Adipose tissue (tissue), 3 donors: ENCODE results near the gene NRDE2. TPM values are rescaled to one million over a fixed set of nuclear protein-coding genes. Genes with fewer than 3 reads are reported as not detected.
"Not testable (repeated sequence)": the region's sequence is repeated elsewhere in the genome, so short reads cannot be mapped to it uniquely, and the experiment has no call there.

Experiments used
- H3K27ac ChIP-seq: one replicate; pipeline ENCODE4 v1.5.1; 2013; ENCODE audit warnings: low read depth, low read length
- WGBS, 3 donors: extraction: QIAGEN DNeasy Blood & Tissue Kit; methylation state at CpG; one replicate each; pipeline ENCODE4 v1.1.7; 2013; 5-methylcytosine and 5-hydroxymethylcytosine counted together
- polyA plus RNA-seq, 3 donors: library from polyadenylated mRNA; stranded (reverse); fragments of 200-250 nt; gene quantifications; one replicate each; pipeline ENCODE4 v1.2.3, GENCODE V29; 2013
- donor health status: healthy with polysubstance abuse.
- donor health status: Bipolar disorder and iron deficiency.
- donor health status: healthy.

NRDE2 gene
- polyA plus RNA-seq, 3 donors, result 3.5 to 5.9 (median 5.6) TPM

DNA sequence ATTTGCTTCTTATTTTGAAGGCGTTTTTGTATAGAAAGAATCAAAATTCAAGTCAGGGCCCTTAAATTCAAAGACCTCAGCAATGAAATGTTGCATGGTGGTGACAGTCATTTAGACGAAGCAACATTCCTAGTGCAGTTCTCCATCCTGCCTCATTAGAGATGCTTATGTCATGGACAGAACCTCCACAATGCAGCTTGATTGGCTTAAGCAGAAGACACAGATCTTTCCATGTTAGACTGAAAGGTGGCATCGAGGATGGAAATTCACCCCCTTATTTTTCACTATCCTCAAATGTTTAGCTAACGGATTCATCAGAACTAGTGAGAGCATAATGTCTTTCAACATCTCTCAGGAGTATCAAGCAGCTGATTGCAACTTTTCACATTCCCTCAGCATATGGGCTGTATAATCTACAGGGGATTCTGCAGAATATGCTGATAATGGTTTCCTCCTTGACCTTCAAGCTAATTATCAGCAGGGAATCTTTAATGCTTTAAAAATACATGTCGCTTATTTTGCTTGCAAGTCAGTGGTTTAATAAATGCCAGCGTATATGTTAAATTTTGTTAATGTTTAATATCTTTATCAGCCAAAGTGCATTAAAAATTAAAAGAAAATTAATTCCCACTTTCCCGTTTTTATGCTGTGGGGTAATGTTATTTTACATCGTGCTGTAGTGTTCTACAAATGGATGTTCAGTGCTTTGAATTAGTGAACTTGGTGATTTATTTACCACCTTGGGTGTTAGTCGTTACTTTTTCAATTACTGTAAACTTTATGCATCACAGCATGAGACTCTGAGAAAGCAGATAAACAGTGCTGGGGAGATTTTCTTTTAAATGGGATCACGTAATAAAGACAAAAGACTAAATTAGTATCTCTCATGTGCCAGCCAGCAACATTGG lies 12.8 kb upstream of the NRDE2 start:
- 50 to 64% (median 62%) methylated on average over 10 of the region's 10 CpGs for WGBS, 3 donors
- no peak overlapping the region for H3K27ac ChIP-seq

DNA sequence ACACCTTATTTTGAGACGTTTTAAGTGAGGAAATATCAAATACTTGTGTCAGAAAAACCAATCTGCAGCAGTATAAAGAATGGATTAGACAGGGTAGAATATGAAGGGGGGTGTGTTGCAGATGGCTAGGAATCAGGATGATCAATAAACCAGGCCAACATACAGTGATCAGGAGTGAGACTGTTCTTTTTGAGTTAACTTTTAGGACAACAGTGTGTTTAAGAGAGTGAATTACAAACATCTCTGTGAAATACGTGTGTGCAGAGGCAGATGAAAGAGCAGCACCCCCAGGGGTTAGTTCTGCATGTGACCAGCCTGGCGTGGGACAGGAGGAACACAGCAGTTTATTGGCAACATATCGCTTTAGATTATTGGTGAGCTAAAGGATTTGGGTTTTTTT lies 10.6 kb upstream of the NRDE2 start:
- H3K27ac ChIP-seq, result no peak overlapping the region
- WGBS, 3 donors, result 47 to 52% (median 48%) methylated on average over 4 of the region's 4 CpGs

DNA sequence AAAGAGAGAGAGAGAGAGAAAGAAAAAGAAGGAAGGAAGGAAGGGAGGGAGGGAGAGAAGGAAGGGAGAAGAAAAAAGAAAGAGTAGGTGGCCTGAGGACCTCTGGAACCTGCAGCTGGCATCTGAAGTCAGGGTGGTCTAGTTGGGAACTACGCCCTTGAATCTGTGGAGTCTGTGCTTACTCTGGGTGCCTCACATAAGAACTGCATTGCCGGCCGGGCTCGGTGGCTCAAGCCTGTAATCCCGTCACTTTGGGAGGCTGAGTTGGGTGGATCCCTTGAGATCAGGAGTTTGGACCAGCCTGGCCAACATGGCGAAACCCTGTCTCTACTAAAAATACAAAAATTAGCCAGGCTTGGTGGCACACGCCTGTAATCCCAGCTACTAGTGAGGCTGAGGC lies 10.0 kb upstream of the NRDE2 start:
- H3K27ac ChIP-seq, result no peak overlapping the region
- WGBS, 3 donors, result 71 to 90% (median 77%) methylated on average over 7 of the region's 7 CpGs

GRCh38 chr14:90341232-90341631 lies 9.5 kb upstream of the NRDE2 start:
- 69 to 80% (median 77%) methylated on average over 5 of the region's 5 CpGs for WGBS, 3 donors

DNA sequence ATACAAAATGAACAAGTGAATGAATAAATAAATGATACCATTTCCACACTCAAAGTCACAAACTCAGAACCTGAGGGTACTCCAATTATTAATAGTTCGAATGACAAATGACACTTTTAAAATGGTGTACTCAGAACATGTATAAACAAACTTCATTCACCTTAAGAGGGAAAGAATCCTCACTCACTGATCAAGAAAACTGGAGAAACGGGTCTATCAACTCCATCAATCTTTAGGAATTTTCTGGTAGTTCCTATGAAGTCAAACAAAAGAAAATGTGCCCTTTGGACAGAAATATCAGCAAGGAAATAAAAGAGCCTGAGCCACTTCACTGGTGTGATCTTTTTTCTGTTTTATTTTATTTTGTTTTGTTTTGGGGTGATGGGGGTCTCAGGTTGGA lies 5.2 kb upstream of the NRDE2 start:
- 21 to 65% (median 62%) methylated on average over 2 of the region's 2 CpGs for WGBS, 3 donors
- no peak overlapping the region for H3K27ac ChIP-seq

More at GRCh38 chr14:90341232-90341631, 9.5 kb upstream of the NRDE2 start:
- H3K27ac ChIP-seq, result not testable (repeated sequence)

DNA sequence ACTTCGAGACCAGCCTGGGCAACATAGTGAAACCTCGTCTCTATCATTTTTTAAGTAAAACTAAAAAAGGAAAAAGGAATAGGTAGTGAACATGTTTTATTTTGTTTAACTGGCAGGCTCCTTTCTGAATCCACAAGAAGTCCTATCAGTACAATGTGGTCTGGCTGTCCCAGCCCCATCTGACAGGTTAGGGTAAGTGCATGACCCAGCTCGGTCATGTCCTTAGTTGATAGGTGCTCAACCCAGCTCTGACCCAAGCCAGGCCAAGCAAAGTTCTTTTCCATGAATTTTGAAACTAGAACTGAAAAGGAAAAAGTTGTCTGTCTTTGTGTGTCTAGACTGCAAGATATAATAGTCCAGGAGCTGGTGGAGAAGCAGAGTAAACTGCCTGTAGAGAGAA lies 4.7 kb upstream of the NRDE2 start:
- WGBS, 3 donors, result 79 to 84% (median 83%) methylated on average over 3 of the region's 3 CpGs
- H3K27ac ChIP-seq, result no peak overlapping the region

- no peak overlapping the region for H3K27ac ChIP-seq
- 36 to 50% (median 40%) methylated on average over 6 of the region's 6 CpGs for WGBS, 3 donors
Observed at GRCh38 chr14:90332271-90332584, 487 bp upstream of the NRDE2 start.

DNA sequence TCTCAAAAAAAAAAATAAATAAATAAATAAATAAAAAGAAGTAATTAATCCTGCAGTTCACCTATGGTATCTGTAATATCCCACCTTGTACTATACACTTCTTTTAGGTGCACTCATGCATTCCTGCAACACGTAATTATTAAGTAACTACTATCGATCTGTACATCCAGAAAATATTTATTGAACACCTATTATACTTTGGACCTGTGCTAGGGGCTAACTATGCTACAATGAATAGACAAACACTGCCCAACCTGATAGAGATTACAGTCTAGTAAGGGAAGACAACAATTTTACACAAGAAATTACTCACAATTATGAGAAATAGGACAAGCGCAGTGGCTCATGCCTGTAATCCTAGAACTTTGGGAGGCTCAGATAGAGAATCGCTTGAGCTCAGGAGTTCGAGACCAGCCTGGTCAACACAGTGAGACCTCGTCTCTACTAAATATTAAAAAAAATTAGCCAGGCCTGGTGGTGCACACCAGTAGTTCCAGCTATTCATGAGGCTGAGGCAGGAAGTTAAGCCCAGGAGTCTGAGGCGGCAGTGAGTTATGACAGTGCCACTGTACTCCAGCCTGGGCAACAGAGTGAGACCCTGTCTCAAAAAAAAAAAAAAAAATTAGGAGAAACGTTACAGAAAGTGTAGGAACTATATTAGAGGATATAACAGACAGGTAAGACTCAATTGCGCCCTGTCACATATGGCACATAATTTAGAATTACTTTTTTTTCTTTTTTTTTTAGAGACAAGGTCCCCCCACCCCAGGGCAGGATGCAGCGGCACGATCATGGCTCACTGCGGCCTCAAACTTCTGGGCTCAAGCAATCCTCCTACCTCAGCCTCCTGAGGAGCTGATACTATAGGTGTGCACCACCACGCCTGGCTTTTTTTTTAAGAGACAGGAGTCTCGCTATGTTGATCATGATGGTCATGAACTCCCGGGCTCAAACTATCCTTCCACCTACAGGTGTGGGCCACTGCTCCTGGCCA lies 1.2 kb downstream of the NRDE2 start:
- no peak overlapping the region for H3K27ac ChIP-seq

DNA sequence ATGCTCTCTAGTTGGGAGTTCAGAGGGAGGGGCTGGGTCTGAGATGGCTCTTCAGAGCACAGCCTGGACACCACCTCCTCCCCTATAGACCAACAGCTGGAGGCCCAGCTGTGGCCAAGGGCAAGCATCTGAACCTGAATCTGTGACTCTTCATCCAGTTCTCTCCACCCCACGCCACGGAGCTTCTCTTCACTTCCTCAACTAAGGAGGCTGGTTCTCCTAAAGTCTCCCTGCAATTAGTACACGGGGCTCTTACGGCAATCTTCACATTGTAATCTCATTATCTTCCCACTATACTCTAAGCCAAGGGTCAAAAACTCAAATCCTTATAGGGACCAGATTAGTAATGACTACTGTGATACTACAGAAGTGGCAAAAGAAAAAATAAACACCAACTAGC lies 9.8 kb downstream of the NRDE2 start:
- no peak overlapping the region for H3K27ac ChIP-seq
- WGBS, 3 donors, result 70 to 84% (median 73%) methylated on average over 4 of the region's 4 CpGs

More for the DNA sequence above, 1.2 kb downstream of the NRDE2 start:
- 93 to 97% (median 95%) methylated on average over 15 of the region's 15 CpGs for WGBS, 3 donors

GRCh38 chr14:90319634-90320541 lies 11.9 kb downstream of the NRDE2 start:
- 96 to 97% (median 97%) methylated on average over 6 of the region's 6 CpGs for WGBS, 3 donors
- H3K27ac ChIP-seq, result no peak overlapping the region

GRCh38 chr14:90319173-90319572 lies 12.6 kb downstream of the NRDE2 start:
- WGBS, 3 donors, result 88 to 92% (median 89%) methylated on average over 3 of the region's 3 CpGs

DNA sequence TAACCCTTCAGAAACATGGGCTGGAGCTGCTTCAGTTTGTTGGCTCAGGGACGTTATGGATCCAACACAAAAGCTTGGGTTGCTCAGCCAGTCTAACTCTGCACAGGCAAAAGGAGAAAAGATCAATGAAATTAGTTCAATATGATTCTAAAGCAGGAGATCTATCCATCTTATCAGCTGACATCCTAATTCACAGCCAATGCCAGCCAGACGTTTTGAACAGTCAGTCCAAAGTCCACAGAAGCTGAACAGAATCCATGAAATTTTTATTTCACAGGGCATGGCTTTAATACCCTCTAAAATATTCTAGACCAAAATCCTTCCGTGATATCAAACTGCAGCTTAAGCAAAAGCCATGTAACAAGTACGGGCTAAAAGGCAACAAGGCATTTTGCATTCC lies 13.7 kb downstream of the NRDE2 start:
- WGBS, 3 donors, result 46 to 86% (median 85%) methylated on average over 4 of the region's 4 CpGs
- H3K27ac ChIP-seq, result no peak overlapping the region

More at GRCh38 chr14:90319173-90319572, 12.6 kb downstream of the NRDE2 start:
- no peak overlapping the region for H3K27ac ChIP-seq

- 79 to 81% (median 80%) methylated on average over 2 of the region's 2 CpGs for WGBS, 3 donors
- no peak overlapping the region for H3K27ac ChIP-seq
Observed at GRCh38 chr14:90317286-90317685, 14.5 kb downstream of the NRDE2 start.

DNA sequence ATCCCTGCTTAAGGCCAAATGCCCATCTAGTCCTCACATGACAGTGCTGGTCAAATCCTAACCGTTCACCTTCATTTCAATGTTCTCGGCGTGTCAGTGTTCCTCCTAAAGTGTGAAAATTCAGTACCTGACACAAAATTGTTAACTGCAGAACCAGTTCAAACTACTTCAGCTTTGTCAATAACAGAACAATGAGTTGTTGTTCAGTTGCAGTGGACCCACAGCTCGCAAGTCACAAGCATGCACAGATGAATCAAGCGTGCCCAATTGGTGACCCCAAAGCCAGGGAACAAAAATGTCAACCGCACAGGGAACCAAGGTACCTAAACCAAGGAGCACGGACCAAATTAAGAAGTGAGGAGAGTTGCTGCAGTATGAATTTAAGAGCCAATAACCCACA lies 23.2 kb downstream of the NRDE2 start:
- H3K27ac ChIP-seq, result no peak overlapping the region
- 78 to 96% (median 94%) methylated on average over 7 of the region's 7 CpGs for WGBS, 3 donors

- WGBS, 3 donors, result 66 to 92% (median 91%) methylated on average over 4 of the region's 4 CpGs
- no peak overlapping the region for H3K27ac ChIP-seq
Observed at GRCh38 chr14:90305176-90305601, 26.6 kb downstream of the NRDE2 start.

GRCh38 chr14:90304502-90304901 lies 27.2 kb downstream of the NRDE2 start:
- H3K27ac ChIP-seq, result no peak overlapping the region

DNA sequence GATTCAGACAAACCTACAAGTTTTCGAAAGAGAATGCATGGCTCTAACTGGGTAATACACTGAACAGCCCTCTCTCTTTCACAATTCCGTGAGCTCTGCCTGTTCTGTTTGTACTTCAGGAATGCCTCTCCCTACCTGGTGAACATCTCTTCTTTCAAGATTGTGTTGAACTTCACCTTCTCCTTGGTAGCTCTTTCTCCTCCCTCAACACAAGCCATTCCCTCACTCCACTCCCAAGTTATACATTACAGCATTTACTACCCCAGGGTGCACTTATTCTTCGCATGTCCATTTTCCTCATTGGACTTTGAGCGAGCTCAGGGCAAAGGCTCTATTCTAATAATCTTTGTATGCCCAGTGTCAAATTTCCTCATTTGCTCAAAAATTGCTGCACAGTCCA lies 28.3 kb downstream of the NRDE2 start:
- WGBS, 3 donors, result 94 to 97% (median 96%) methylated on average over 4 of the region's 4 CpGs
- no peak overlapping the region for H3K27ac ChIP-seq
